Measurements from ENCODE around the gene PRKRA.
"Not testable (repeated sequence)": the region's sequence is repeated elsewhere in the genome, so short reads cannot be mapped to it uniquely, and the experiment has no call there.

The PRKRA gene

GRCh38 chr2:178415979-178416378 is 35.0 kb downstream of the PRKRA start:
- H3K4me3 ChIP-seq (ENCODE audit: low read length), result no peak overlapping the region
- no peak for DNase-seq (ENCODE audit: low read depth)
- no peak for TF ChIP-seq CTCF (conservative IDR thresholded peaks at IDR 0.05; ENCODE audit: low read length)

- DNase-seq (ENCODE audit: low read depth), result peak; percentile 93
- TF ChIP-seq CTCF (conservative IDR thresholded peaks at IDR 0.05; ENCODE audit: low read length), result peak; percentile 98
- H3K4me3 ChIP-seq (ENCODE audit: low read length), result peak overlapping the region; percentile 68
These were observed 36.4 kb downstream of the PRKRA start for GRCh38 chr2:178414266-178415247.

GRCh38 chr2:178413472-178414265 is 37.3 kb downstream of the PRKRA start:
- 0 out of 2 replicates have a peak, but pooled peaks have one; percentile 1 for TF ChIP-seq CTCF (conservative IDR thresholded peaks at IDR 0.05; ENCODE audit: low read length)
- H3K4me3 ChIP-seq (ENCODE audit: low read length), result peak overlapping the region; percentile 68
- DNase-seq (ENCODE audit: low read depth), result peak; percentile 60

- not testable (repeated sequence) for H3K4me3 ChIP-seq (ENCODE audit: low read length); DNase-seq (ENCODE audit: low read depth)
These were observed 38.5 kb downstream of the PRKRA start for GRCh38 chr2:178412453-178412852.

GRCh38 chr2:178412047-178412446 is 38.9 kb downstream of the PRKRA start:
- H3K4me3 ChIP-seq (ENCODE audit: low read length), result no peak overlapping the region
- DNase-seq (ENCODE audit: low read depth), result no peak
- no peak for TF ChIP-seq CTCF (conservative IDR thresholded peaks at IDR 0.05; ENCODE audit: low read length)

- no peak overlapping the region for H3K4me3 ChIP-seq (ENCODE audit: low read length)
- TF ChIP-seq CTCF (conservative IDR thresholded peaks at IDR 0.05; ENCODE audit: low read length), result no peak
- no peak for DNase-seq (ENCODE audit: low read depth)
These were observed 41.7 kb downstream of the PRKRA start for GRCh38 chr2:178409261-178409660.

GRCh38 chr2:178404368-178404767 is 46.6 kb downstream of the PRKRA start:
- H3K4me3 ChIP-seq (ENCODE audit: low read length), result no peak overlapping the region

More at GRCh38 chr2:178404368-178404767, 46.6 kb downstream of the PRKRA start:
- DNase-seq (ENCODE audit: low read depth), result peak; percentile 86
- TF ChIP-seq CTCF (conservative IDR thresholded peaks at IDR 0.05; ENCODE audit: low read length), result no peak

All from AG10803 (cell line).